ENCODE data around the gene COL5A1.
"Not testable (repeated sequence)": the region's sequence is repeated elsewhere in the genome, so short reads cannot be mapped to it uniquely, and the experiment has no call there.

COL5A1 gene

DNA sequence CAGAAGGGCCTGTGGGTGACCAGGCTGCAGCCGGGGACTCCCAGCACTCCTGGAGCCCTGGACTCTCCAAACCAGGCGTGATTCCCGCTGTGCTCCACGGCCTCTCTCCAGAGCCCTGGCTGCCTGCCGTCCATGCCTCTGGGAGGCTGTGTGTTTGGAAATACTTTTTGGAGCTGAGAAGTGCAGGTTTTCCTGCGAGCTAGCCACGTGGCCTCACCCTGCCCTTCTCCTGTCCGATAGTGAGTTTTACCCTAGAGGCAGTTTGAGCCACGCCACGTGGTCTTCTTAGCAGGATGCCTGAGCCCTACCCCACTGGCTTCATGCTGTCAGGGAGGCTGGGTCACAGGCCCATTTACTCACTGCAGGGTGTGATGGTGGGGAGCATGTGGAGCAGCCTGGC is 71.3 kb downstream of the COL5A1 start:
- no peak for DNase-seq

DNA sequence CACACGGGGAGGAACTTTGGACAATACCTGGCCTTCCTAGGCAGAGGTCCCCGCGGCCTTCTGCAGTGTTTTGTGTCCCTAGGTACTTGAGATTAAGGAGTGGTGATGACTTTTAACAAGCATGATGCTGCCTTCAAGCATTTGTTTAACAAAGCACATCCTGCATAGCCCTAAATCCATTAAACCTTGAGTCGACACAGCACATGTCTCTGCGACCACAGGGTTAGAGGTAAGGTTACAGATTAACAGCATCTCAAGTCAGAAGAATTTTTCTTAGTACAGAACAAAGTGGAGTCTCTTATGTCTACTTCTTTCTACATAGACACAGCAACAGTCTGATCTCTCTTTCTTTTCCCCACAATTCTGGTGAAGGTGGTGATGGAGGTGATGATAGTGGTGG is 73.9 kb downstream of the COL5A1 start:
- DNase-seq, result not testable (repeated sequence)

DNA sequence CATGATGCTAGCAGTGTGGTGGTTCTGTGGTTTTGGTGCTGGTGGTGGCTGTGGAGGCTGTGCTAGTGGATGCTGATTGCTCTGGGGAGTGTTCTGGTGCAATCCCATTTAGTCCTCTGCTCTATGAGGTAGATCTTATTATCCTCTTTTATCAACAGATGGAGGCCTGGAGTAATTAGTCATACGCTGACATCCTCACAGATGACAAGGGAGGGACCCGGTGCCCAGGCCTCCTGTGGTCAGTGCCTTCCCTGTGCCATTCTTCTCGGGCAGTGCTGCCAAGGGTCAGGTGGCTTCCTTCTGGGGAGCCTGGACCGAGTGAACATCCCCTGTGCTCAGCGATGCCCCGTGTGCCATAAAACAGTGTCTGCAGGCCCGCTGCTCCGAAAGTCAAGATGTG is 74.5 kb downstream of the COL5A1 start:
- no peak for DNase-seq

DNA sequence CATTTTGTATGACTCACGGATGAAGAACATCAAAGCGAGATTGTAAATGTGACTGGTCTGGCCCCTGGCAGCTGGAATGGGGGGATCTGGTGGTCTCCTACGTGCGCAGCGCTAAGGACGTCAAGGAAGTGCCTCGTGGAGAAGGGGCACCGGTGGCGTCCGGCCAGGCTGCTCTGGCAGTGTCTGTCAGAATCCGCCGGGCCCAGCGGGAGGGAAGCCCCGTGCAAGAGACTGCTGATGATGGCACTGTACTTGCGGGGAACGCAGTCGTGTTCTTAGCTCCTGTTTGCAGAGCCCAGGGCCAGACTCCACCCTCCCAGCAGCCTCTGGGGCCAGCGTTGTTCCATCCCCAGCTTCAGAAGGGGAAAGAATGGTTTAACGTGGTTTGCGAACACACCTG is 75.5 kb downstream of the COL5A1 start:
- no peak for DNase-seq

DNA sequence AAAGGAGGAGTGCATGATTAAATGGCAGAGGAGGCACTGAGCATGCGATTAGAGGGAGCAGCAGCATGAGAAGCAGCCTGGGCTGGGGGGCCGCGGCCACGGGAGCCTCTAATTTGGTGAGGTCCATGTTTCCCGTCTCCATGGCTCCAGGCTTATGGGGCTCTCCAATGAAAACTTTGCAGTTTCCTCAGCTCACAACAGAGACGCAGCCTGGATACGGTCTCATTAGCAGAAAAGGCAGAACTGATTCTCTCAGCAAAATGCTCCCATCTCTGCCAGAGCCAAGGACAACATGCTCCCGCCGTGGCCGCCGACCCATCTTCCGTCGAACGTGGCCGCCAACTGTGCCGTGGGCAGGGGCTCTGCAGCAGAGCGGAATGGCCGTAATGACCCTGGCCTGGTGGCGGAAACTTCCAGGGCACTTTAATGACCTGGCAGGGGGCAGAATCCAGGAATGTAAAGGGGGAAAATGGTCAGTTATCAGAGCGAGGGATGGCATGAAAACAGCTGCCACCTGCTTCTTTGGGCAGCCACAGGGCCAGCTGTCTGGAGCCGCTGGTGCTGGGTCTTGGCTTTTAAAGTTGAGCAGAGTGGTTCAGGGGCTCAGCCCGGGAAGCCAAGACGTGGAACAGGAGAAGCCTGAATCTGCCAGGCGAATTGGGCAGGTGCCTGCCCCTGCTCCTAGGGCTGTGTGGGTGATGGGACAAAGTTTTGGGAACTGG is 76.5 kb downstream of the COL5A1 start:
- no peak for DNase-seq

GRCh38 chr9:134719331-134719730 is 77.7 kb downstream of the COL5A1 start:
- no peak for DNase-seq

DNA sequence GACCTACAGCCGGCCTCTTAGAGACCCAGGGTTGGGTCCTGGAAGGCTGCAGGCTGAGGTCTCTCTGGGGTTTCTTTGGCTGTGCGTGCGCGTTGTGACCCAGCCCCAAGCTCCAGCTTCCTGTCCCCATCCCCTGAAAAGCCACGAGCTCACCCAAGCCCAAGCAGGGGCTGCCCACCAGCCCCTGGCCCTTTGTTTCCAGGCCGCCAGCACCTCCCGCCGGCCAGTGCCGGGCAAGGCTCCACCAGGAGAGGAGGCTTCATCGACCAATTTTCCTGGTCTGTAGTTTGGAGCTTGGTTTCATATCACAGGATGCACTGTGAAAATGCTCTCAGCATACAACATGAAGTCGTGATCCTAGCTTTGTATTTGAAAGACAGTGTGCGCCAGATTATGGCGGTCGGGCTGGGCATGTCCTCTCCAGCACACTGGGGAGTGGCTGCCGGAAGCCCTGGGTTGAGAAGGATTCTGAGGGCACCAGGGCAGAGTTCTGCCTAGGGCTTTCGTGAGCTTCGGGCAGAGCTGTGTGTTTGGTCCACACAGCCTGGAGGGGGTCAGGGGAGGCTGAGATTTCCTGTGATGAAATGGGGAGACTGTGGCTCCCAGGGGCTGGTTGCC is 78.6 kb downstream of the COL5A1 start:
- no peak for DNase-seq

DNA sequence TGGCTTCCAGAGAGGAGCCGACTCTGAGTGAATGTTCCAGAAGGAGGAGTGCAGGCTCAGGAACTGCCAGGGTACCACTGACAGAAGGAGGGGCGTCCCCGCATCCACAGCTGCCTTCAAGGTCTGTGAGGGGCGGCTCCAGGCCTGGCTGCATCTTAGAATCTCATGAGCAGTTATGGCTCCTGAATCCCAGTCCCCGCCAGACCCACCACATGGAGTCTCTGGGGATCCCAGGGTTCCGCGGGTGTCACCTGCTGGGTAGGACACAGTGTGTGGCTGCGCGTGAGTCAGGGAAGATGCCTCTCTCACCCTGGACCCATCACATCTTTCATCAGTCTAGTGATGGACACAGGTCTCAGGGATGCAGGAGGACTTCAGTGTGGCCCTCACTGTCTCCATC is 79.2 kb downstream of the COL5A1 start:
- no peak for DNase-seq

GRCh38 chr9:134721344-134721743 is 79.7 kb downstream of the COL5A1 start:
- no peak for DNase-seq

- DNase-seq, result no peak
These were observed 80.6 kb downstream of the COL5A1 start for GRCh38 chr9:134722120-134722701.

- DNase-seq, result no peak
These were observed 81.4 kb downstream of the COL5A1 start for GRCh38 chr9:134723037-134723436.

- DNase-seq, result no peak
These were observed 82.0 kb downstream of the COL5A1 start for GRCh38 chr9:134723491-134724190.

DNA sequence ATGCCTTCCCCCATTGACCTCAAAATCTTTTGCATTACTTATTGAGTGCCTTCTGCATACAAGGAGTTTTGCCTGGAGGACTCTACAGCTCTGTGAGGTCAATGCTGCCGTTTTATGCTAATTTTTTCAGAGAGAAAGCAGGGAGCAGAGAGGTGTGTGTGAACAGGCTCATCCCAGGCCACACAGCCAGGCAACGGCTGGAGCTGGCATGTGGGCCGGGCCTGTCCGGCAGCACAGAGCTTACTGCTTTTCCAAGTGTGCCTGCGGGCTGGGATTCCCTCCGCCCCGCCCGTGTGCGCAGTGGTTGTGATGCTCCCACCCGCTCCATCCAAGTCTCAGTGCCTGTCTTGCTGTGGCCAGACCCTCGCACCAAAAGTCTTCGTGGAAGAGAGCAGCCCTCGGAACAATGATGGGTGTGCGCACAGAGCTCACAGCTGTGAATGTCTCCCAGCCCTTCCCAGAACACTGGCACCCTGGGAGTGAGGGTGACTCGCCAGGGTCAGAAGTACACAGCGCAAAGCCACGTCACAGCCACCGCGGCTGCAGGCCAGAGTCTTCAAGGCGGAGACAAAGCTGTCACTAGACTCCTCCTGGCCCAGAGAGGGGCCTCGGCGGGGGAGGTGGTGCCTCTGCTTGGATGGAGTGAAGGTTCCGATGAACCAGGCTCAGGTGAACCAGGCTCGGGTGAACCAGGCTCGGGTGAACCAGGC is 82.8 kb downstream of the COL5A1 start:
- no peak for DNase-seq

- DNase-seq, result no peak
These were observed 83.5 kb downstream of the COL5A1 start for GRCh38 chr9:134724912-134725604.

GRCh38 chr9:134725605-134725940 is 84.0 kb downstream of the COL5A1 start:
- no peak for DNase-seq

DNA sequence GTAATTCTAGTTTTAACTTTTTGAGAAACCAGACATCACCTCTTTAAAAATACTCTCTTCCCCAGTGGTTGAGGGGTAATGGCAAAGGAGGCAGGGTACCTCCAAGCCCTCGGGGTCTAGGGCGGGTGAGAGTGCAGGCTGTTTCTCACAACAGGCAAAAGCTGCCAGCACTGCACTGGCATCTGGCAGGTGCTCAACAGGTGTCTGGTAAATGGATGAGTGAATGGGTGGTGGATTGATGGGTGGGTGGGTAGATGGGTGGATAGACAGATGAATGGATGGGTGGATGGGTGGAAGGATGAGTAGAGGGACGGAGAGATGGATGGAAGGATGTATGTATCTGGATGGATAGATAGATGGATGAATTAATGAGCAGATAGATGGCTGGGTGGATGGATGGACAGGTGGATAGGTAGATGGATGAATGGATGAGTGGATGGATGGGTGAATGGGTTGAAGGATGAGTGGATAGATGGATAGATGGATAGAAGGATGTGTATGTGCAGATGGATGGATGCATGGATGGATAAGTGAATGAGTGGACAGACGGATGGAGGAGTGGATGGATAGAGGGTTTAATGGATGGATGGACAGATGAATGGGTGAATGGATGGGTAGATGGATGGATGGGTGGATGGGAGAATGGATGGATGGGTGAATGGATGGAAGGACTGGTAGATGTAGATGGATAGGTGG is 84.6 kb downstream of the COL5A1 start:
- DNase-seq, result no peak

GRCh38 chr9:134726722-134727034 is 85.1 kb downstream of the COL5A1 start:
- no peak for DNase-seq

DNA sequence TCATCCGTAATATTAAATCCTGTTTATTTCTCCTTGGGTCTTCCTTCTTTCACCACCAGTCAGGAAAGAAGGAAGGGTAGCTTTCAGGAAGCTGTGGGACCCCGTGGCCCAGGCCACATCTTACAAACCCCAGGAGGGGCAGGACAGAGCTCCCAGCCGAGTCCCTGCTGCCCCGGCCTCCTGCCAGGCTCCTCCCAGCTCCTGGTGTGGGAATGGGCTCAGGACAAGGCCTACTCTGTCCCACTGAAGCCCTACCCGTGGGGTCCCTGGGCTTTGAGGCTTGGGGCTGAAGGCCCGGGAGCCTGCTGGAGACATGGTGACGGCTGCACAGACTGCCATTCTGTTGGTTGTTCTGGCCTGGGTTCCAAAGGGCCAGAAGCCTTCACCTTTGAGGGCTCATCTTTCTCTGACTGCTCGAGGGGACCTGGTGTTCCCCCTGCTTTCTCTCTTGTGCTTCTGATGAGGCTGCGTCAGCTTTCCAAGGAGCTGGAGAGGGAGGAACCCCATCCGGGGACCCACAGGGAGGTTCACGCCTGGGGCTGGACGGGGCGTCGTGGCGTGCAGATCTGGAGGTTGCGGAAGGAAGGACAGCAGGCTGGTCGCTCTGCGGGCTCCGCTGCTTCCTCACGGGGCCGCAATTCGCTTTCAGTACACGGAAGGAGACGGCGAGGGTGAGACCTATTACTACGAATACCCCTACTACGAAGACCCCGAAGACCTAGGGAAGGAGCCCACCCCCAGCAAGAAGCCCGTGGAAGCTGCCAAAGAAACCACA is 86.6 kb downstream of the COL5A1 start:
- DNase-seq, result no peak

- DNase-seq, result no peak
These were observed 87.3 kb downstream of the COL5A1 start for GRCh38 chr9:134728801-134729495.

DNA sequence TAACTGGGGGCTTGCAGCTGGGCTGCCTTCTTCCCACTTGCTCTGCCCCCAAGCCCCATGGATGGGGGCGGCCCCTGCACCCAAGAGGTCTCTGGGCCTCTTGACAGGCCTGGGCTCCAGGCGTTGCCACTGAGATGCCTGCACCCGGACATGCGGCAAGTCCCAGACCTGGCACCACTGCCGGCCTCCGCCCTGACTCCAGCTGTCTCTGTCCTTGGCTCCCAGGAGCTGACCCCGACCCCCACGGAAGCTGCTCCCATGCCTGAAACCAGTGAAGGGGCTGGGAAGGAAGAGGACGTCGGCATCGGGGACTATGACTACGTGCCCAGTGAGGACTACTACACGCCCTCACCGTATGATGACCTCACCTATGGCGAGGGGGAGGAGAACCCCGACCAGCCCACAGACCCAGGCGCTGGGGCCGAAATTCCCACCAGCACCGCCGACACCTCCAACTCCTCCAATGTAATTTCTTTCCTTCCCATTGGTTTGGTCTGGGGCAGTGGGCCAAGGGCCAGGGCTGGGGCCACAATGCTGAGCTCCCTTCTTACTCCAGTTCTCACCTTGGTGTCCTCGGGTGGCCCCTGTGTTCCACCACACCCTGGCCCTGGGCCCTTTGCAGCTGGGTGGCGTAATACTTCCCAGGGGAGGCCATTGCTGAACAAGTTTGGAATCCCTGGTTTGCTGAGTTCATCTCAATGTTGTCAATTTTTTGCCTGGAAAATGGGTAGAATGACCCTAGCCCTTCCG is 88.6 kb downstream of the COL5A1 start:
- DNase-seq, result no peak
